Activated gamma-delta T cell treated with Interleukin-2 at 50 U/mL for 16 hours (primary cell): ENCODE measurements around the gene PDE4B.

Experiments used
- DNase-seq: peaks from one replicate; pipeline ENCODE4 v3.0.0-alpha.2; 2020

PDE4B gene

DNA sequence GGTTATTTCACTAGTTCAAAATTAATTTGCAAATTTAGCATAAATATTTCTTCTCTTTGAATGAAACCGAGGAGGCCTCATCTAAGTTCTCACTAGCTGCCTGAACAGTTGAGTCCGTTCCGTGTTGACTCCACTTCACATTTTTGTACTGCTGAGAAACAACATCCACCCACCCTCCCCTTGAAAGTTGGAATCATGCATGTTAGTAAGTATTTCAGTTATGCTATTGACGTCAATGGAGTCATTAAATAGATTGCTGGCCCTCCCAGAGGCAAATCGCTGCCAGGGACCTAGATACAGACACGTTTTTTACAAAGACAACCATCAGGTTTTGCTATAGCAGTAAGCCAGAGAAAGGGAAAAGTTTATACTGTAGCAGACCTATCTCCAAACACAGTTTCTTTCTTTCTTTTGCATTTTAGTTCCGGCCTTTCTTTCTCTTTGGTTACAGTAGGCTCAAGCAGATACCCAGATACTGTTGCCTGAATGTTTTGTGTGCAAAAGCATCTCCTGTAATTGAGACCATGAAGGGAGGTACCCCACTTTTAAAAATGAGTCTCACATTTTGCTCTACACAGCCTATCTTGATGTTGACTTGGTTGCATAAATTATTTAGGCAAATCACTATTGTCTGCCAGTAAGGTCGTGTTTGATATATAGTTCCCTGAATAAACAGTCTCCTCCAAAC is 478.7 kb downstream of the PDE4B start:
- DNase-seq, result no peak

DNA sequence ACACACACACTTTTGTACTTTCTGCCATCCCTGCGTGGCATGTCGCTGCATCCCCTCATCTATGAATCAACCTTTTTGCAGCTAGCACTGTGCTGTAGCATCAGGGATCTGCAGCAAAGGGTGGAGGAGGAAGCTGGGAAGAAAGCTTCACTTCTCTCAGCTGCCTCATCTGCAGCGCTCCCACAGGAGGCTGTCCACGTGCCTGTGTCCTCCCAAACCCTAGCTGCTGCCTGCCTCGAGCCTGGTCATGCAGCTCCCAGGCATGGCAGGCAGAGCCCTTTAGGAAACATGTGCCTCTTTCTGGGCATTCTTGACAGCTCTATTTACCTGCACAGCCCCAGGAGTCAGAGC is 479.2 kb downstream of the PDE4B start:
- no peak for DNase-seq

DNA sequence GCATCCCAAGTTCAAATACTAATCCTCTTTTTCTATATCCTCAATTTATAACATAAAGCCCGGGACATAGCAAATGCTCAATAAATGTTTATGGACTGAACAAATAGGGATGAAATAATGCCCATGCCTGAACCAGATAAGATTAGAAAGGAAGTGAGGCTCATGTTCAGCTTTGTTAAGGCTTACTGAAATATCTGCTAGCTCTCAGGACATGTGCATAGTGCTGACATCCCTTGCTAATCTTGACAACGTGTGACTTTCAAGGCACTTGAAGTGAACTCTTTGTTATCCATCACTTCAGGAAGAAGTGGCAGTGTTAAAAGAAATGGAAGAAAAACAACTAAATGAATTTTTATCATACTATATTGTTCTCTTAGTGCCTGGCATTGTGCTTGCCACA is 481.0 kb downstream of the PDE4B start:
- DNase-seq, result no peak

DNA sequence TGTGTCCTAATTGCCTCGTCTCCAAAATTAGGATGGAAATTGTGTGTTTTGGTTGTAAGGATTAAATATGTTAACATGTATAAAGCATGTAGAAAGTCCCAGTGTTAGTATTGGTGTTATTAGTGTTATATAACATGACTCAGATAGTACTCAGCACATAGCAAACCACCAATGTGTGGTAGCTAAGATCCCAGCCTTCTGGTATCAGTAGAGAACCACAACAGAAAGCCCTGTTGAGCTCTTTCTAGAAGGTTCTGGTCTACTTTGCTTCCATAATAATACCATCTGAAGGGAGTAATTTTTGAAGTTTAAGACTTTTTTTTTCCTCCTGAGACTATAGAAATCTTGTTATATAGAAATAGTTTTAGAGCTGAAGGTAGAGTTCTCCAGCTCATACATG is 481.9 kb downstream of the PDE4B start:
- no peak for DNase-seq

DNA sequence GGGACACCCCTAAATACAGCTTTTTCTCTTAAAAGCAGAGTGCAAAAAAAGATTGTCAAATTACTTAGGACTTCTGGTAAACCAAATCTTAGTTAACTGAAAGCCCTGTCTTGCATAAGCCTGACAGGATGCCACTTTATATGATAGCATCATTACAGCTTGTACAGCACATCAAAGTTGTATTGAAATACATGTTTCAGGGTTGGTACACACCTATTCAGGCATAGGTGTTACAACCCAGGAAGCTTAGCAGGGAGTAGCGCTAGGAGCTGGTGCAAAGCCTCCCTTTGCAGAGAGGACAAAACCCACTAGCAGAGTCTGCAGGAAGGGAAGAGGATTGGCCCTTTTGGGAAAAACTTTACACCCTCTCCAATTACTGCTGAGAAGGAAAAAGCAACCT is 482.4 kb downstream of the PDE4B start:
- no peak for DNase-seq

DNA sequence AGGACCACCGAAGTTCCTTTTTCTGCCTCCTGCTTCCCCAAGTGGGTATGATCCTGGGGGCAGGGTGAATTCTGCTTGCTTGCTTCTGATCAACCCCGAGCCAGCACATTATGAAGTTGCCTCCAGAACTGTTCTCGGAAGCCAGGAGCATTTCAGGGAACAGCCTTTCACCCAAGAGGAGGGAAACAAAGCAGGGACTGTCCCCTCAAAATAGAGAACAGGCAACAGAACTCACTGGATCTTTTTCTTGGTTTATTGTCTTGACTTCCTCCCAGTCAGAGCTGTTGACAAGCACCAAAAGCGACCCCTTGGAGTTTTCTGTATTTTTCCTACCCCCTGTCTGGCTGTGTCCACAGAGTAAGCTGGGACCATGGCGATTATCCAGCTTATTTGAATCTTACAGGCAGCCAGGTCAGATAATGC is 482.9 kb downstream of the PDE4B start:
- DNase-seq, result no peak

DNA sequence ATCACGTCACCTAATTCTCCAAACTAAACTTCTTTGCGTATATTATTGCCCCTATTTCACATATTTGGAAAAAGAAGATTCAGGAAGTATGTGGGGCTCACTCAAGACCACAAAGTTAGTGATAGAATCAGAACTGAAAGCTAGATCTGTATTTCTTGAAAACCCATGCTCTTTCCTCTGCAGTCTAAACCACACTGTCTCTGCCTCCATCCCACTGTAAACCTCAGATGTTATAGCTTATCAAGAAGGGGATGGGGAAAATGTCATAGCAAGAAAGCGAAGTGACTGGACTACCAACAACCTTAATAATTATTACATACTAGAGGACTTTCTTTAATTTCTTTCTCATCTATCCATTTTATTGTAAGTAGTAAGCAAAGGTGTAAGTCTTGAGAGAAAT is 483.5 kb downstream of the PDE4B start:
- no peak for DNase-seq

DNA sequence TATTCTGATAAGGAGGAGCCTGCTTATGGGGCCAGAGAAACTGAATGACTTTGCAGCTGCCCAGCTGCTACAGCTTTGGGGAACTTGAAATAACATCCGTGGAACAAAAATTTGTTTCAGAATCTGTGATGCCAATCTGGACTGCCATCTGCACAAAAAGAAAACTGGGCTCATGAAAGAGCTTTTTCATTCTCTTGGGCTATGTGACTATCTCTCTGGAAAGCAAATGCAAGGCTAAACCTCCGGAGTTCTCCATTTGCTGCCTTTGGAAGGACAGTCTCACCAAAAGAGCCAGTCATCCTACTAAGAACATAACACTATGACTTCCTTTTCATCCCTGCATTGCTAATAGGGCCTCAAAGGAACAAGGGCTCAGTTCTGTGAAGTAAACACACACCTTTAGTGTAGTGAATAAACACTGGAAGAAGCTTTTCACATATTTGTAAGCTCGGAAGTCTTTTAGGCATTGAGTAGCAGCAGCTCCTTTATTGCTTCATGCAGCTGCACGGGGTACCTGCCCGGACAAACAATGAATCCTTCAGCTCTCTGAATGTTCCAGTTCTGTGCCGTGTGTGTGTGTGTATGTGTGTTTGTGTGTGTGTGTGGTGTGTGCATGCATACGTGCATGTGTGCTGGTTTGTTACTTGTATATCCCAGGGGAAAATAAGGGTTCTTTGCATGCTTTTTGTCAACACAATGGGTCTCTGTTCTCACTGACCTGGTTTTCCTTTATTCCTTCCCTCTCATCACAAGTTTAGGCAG is 485.7 kb downstream of the PDE4B start:
- DNase-seq, result no peak

DNA sequence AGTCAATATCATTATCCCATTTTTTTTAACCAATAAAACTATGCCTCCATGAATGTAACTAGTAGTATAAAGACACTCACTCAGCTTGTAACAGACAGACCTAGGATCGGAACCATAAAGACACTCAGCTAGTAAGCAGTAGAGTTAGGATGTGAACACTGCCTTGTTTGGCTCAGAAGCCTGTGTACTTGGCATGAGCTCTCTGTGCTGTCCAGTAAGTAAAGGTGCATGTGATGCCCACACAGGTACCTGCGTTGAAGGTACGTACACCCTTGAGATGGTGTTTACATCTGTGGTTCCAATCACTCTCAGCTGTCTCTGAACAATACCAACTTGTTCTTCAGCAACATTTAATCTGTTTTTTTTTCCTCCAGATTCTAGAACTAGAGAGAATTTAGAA is 489.1 kb downstream of the PDE4B start:
- DNase-seq, result no peak

DNA sequence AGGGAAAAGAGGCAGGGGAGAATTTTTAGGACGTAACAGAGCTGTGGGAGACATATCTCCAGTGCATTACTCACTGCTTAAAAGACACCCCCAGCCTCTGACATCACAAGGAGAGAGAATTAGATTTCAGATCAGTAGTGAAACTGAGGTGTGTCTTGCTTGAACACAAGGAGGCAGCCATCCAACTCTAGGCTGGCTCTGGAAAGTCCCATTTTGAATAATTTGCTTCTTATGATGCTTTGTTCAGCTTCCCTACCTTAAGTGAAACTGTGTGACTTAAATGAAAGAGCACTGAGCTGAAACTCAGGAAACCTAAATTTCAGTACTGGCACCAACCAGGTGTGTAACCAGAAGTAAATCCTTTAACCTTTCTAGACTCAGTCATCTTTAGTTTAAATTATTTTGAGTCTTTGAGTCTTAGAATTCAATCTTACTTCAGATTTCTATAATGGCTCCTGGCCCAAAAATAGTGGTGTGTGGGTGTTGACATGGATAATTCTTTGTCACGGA is 489.7 kb downstream of the PDE4B start:
- peak; percentile 16 for DNase-seq

DNA sequence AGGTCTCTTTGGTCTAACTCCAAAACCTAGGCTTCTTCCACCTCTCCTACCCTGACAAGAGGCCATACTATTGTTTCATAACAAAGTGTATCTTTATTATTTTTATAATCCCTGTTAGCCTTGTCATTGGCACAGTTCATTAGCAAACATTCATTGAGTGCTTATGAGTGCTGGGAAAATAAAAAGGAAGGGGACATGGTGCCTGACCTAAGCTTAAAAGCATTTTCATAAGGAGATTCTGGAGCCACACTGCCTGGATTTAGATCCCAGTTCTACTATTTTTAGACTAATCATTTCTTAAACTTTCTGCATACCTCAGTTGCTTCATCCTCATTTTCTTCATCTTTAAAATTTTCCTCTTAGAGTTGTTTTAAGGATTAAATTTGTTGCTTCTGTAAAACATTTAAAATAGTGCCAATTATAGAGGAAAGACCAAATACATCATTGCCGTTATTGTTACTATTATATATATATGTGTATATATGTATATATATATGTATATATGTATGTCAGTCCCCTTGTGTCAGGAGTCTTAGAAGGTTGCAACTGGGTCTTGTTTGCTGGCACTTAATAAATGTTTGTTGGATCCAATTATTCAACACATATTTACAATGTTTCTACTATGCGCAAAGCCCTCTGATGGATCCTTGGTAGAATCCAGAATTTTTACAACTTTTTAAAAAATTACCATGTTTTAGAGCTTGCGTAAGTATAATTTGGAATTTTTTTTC is 490.4 kb downstream of the PDE4B start:
- no peak for DNase-seq

DNA sequence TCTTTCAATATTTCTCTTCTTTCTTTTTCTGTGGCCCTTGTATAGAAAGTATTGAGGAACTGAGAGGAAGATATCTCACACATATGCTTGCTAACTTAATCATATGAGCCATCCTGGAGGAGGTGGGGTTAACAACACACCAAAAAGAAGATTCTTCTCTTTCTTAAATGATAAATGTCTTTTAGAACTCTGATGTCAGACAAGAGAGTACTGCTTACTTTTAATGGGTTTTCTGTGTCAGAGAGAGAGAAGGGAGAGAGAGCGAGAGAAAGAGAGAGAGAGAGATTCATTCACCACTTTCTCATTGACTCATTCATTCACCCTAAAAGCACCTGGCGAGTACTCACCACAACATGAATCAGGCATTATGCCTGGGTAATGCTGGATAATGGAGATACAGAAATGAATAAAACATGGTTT is 490.9 kb downstream of the PDE4B start:
- DNase-seq, result no peak

DNA sequence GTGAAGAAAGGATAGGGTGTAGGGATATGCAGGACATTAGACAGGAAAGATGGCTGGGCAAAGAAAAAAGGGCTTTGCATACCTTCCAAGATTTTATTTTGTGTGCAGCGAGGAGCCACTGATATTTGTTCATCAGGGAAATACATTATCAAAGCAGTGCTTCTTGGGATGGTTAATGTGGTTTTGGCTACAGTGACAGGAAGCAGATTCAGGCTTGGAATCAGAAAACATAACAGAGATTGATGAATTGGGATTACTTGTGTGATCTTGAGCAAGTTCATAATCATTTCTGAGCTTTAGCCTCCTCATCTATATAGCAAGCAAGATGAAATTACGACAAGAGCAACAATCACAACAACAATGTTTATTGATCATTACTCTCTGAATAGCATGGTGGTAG is 492.1 kb downstream of the PDE4B start:
- no peak for DNase-seq

DNA sequence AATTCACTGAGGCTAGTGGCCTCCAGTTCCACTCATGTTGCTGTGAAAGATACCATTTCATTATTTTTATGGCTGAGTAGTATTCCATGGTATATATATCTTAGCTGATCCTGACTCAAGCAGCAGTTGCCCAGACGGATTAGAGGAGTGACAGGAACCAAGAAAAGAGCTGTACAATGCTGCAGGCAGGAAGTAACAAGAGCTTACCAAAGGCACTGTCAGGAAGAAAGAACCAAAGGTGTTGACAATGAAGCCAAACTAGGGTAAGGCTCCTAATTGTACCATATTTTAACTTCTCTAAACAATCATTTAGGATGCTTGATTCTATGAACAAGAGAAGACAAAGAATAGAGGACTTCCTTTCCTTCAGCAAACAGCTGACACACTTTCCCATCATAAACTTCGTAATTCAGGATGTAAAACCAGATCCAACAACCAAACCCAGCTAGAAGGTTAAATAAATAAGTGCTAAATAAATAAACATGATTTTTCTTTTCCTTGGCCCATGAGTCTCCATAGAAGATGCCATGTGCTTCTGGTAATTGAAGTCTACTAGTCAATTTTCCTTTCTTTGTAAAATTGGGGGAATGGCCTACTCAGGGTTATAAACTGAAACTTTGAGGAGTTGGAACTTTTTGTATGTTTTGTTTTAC is 493.0 kb downstream of the PDE4B start:
- no peak for DNase-seq

DNA sequence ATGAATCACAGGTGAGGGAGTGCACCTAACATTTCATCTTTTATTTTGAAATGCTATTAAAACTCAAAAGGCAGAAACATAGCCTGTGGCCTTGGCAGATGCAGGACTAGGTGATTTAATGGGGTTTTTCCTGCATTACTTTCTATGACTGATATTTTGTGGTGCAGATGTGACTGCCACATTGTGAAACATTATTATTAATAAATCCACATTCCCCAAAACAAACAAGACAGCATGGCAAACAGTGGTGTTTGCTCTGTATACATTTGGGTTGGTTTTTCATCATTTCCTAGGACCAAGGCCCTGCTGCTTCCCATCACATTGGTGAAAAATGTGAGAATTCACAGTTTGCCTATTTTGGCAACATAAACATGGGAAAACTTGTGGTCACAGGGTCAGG is 493.6 kb downstream of the PDE4B start:
- no peak for DNase-seq

DNA sequence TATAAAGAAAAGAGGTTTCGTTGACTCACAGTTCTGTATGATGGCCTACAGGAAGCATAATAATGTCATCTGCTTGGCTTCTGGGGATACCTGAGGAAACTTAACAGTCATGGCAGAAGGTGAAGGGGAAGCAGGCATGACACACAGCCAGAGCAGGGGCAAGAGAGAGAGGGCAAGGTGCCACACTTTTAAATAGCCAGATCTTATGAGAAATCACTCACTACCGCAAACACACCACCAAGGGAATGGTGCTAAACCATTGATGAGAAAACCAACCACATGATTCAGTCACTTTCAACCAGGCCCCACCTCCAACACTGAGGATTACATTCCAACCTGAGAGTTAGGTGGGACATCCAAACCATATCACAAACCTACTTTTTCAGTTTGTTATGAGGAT is 495.4 kb downstream of the PDE4B start:
- peak; percentile 30 for DNase-seq

DNA sequence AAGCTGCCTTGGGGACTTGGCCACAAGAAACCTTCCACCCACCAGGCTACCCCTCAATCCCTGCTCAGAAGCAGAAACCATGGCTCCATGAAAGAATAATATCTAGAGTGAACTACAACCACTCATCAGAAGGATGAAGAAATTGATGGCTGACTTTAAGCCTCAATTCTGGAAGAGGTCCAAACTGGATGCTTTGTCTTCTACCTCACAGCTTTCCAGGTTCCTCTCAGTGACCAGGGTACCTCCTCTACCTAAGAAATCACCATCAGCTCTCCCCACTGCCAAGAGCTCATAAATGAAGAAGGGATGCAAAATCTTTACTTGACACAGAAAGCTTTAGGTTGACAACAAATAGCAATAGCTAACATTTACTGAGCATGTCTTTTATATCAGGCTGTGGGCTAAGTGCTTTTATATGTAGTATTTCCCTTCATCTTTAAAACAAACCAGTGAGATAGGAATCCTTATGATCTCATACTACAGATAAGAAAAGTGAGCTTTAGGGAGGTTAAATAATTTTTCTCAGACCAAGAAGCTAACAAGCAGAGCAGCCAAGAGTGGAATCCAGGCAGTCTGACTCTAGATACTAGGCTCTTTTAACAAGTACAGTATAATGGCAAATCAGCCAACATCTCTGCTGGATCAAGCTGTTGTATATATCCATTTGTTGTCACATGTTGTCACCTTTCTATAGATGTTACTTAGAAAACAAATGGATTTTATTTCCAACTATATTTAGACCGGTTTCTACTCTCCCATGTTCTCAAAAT is 498.3 kb downstream of the PDE4B start:
- DNase-seq, result no peak

DNA sequence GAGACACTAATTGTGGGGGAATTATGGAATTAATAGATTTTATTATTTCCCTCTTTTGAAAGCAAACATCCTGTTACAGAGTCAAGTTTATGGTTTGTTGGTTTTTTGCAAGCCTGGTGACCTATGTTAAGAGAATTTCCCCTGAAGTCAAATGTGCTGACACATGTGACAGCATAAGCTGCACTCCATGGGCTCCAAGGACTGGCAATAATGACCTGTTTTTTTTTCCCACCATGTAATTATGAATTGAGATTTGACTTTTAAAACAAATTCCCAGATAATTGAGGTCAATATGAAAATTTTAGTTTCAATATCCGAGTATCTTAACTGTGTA is 498.8 kb downstream of the PDE4B start:
- DNase-seq, result no peak

DNA sequence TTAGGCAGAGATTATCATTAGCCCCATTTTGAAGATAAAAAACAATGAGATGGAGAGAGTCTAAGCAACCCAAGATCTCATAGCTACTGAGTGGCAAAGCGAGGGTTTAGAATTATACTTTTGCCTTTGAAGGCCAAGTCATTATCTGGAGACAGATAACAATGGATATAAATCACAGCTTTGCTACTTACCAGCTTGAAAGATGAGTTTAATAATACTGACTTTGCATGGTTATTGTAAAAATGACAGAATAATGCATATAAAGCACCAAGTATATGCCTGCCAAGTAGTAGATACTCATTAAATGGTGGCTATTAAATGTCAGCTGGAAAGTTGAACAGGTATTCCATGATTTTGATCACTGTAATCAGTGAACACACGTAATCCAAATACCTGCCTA is 499.6 kb downstream of the PDE4B start:
- no peak for DNase-seq

DNA sequence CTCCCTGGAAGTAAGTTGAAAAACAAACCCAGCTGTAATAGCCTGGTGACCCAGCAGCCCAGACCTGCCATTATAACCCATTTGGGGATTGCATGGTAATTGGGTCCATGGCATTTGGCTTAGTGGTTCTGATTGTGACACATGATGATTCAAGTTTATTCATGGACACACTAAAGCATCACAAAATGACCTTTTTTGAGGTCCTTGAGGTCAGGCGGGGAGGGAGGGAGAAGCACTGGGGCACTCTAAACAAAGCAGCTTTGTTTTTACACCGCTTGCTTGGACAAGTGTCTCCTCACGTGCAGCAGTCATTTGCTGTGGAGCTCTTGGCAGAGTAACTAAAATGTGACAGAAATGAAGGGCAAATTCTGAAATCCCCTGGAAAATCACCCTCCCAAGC is 500.2 kb downstream of the PDE4B start:
- DNase-seq, result no peak

DNA sequence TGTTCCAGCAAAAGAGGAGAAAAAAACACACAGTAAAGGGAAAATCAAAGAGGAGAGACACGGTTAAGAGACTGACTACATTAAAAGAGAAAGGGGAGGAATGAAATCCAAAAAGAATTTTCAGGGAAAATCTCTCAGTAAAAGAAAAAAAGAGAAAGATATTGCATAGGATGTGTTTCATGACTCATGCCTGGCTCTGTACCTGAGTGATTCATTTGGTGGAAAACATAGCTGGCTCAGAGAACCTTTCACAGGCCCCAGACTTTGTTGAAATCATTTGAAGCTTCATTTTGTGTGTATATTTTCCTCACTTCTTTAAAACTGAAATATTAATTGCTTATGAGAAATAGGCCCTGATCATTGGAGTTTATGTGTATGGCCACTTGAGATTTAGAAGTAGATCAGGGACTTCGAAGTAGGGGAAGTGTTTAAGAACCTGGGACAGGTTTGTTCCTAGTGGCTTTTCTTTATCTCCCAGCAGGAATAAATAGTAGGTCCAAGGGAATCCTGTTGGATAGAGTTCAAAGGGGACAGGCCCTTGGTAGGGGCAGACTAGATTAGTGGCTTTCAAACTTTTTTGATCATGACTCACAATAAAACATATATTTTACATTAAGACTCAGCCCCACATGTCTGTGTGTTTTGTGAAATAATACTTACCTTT is 502.1 kb downstream of the PDE4B start:
- DNase-seq, result no peak

DNA sequence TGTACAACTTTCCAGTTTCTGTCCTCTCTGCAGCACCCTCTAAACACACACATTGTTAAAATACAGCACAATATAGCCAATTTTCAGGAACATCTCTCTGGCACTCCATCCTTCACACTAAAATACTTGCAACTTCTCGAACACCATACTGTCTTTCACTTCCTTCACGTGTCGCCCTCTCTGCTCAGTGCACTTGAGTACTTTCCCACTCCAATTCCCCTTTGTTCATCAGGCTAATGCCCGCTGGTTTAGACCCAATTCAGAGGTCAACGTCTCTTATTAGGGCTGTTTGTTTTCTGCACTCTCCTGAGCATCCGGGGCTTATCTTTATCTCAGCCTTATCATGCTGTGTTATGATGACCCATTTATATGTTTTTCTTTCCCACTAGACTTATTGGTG is 503.1 kb downstream of the PDE4B start:
- no peak for DNase-seq
